Neutrophil (primary cell): ENCODE results near the gene ZSCAN20.

ENCODE experiments used
- H3K27ac ChIP-seq: fragments of 200-600 bp; sonication (generic); 2 replicates; pipeline ENCODE4 v1.5.1; 2016; ENCODE audit warnings: mild to moderate bottlenecking, moderate library complexity
- H3K27me3 ChIP-seq: fragments of 200-600 bp; sonication (generic); 2 replicates; pipeline ENCODE4 v1.6.0; 2016; ENCODE audit warnings: mild to moderate bottlenecking
- H3K36me3 ChIP-seq: fragments of 200-600 bp; sonication (generic); 2 replicates; pipeline ENCODE4 v1.5.1; 2017
- H3K4me1 ChIP-seq, 2 experiments: fragments of 200-600 bp in 1 of 2; sonication (generic) in 1 of 2; 1 replicate in 1 of 2; 2 replicates in 1 of 2; pipeline versions ENCODE4 v1.5.1 to v1.6.1; 2013 to 2016; ENCODE audit warnings: low read depth in 1 of 2, low read length in 1 of 2, mild to moderate bottlenecking in 1 of 2, moderate library complexity in 1 of 2; ENCODE audit not compliant: control insufficient read depth in 1 of 2, insufficient read depth in 1 of 2
- H3K4me3 ChIP-seq, 2 experiments: fragments of 200-600 bp in 1 of 2; sonication (generic) in 1 of 2; 1 replicate in 1 of 2; 2 replicates in 1 of 2; pipeline ENCODE4 v1.5.1; 2013 to 2016; ENCODE audit warnings: low read depth in 1 of 2, low read length in 1 of 2, mild to moderate bottlenecking in 1 of 2, moderate library complexity in 1 of 2
- H3K9me3 ChIP-seq: fragments of 200-600 bp; sonication (generic); 2 replicates; pipeline ENCODE4 v1.5.1; 2016
- CTCF ChIP-seq: fragments of 200-600 bp; sonication (generic); IDR thresholded peaks from 2 replicates; pipeline ENCODE4 v1.5.1; 2016; ENCODE audit warnings: antibody characterized with exemption

The ZSCAN20 gene

GRCh38 chr1:33535334-33535733 lies 62.9 kb downstream of the ZSCAN20 start:
- TF ChIP-seq CTCF = no peak
- H3K4me1 ChIP-seq = no peaks in the 10 kb centered on the region
- H3K4me3 ChIP-seq = no peak overlapping the region
- H3K27me3 ChIP-seq = peaks cover 7% of the 10 kb centered on the region
- H3K36me3 ChIP-seq = no peaks in the 10 kb centered on the region
- H3K9me3 ChIP-seq = no peaks in the 10 kb centered on the region
- H3K27ac ChIP-seq = no peak overlapping the region

- no peak for TF ChIP-seq CTCF
- no peak overlapping the region for H3K27ac ChIP-seq
- H3K9me3 ChIP-seq = no peaks in the 10 kb centered on the region
- H3K4me3 ChIP-seq = no peak overlapping the region
- H3K27me3 ChIP-seq = no peaks in the 10 kb centered on the region
- no peaks in the 10 kb centered on the region for H3K4me1 ChIP-seq
- no peaks in the 10 kb centered on the region for H3K36me3 ChIP-seq
These were observed 65.4 kb downstream of the ZSCAN20 start for GRCh38 chr1:33537885-33538284.

- H3K4me3 ChIP-seq = no peak overlapping the region
- H3K9me3 ChIP-seq = no peaks in the 10 kb centered on the region
- H3K4me1 ChIP-seq = no peaks in the 10 kb centered on the region
- no peaks in the 10 kb centered on the region for H3K36me3 ChIP-seq
- no peak overlapping the region for H3K27ac ChIP-seq
- TF ChIP-seq CTCF = no peak
- H3K27me3 ChIP-seq = no peaks in the 10 kb centered on the region
These were observed 69.5 kb downstream of the ZSCAN20 start for GRCh38 chr1:33541966-33542365.
